Transverse colon (tissue), 4 donors: ENCODE measurements around the gene ALDH9A1. TPM values are rescaled to one million over a fixed set of nuclear protein-coding genes. Genes with fewer than 3 reads are reported as not detected.
"Not testable (repeated sequence)": the region's sequence is repeated elsewhere in the genome, so short reads cannot be mapped to it uniquely, and the experiment has no call there.

Experiments
- DNase-seq: peaks from one replicate; pipeline ENCODE4 v3.0.0-alpha.2; 2019
- H3K27ac ChIP-seq, 4 donors: fragments of 200-600 bp; sonication (generic); 2 replicates each; pipeline ENCODE4 v1.5.1; 2016 to 2018; ENCODE audit warnings: inconsistent platforms in 4 of 4
- H3K27me3 ChIP-seq: fragments of 200-600 bp; sonication (generic); 2 replicates; pipeline ENCODE4 v1.5.1; 2017; ENCODE audit warnings: inconsistent platforms
- H3K36me3 ChIP-seq, 4 donors: fragments of 200-600 bp; sonication (generic); 2 replicates each; pipeline ENCODE4 v1.5.1; 2017 to 2019; ENCODE audit warnings: inconsistent platforms in 4 of 4
- H3K4me1 ChIP-seq, 4 donors: fragments of 200-600 bp; sonication (generic); 2 replicates each; pipeline ENCODE4 v1.5.1; 2017 to 2020; ENCODE audit warnings: inconsistent platforms in 4 of 4
- H3K4me3 ChIP-seq, 4 donors: fragments of 200-600 bp; sonication (generic); 1 replicate in 1 of 4; 2 replicates in 3 of 4; pipeline versions ENCODE4 v1.5.1 to v1.6.1; 2017 to 2019; ENCODE audit warnings: inconsistent platforms in 4 of 4
- H3K9me3 ChIP-seq, 2 donors: fragments of 200-600 bp; sonication (generic); 2 replicates each; pipeline ENCODE4 v1.5.1; 2017 to 2019; ENCODE audit warnings: inconsistent platforms in 2 of 2
- EP300 ChIP-seq: sonication (generic); formaldehyde crosslinking; IDR thresholded peaks from one replicate; pipeline ENCODE4 v1.6.1; 2017; ENCODE audit warnings: antibody characterized with exemption, low read depth
- POLR2A ChIP-seq: fragments of 450-650 bp; IDR thresholded peaks from one replicate; pipeline ENCODE4 v1.6.1; 2016; ENCODE audit warnings: antibody characterized with exemption, mild to moderate bottlenecking, moderate library complexity
- POLR2AphosphoS5 ChIP-seq, 3 donors: sonication (generic); formaldehyde crosslinking; IDR thresholded peaks; one replicate each; pipeline ENCODE4 v1.6.1; 2016; ENCODE audit warnings: antibody characterized with exemption in 3 of 3
- WGBS, 2 donors: methylation state at CpG; one replicate each; pipeline ENCODE4 v1.1.5; 2018; ENCODE audit warnings: low coverage in 1 of 2; 5-methylcytosine and 5-hydroxymethylcytosine counted together
- in situ Hi-C, 4 donors: fragments of 200-750 bp; cut with MboI; loops; one replicate each; pipeline versions ENCODE4 v1.15.0 to v1.15.1; 2017; ENCODE audit warnings: low sequenced_read_pairs in 3 of 4, low pct_ligation_motif_present in 1 of 4, low pct_unique_long_range_greater_than_20kb in 1 of 4
- intact Hi-C: fragments of 100-400 bp; cut with DNase I; formaldehyde crosslinking; loops from one replicate; pipeline ENCODE4 v1.15.1; 2023; ENCODE audit warnings: low total_unique reads
- total RNA-seq, 4 donors: library from RNA; depleted of rRNA; stranded (reverse); fragments of >200 nt; gene quantifications; one replicate each; pipeline ENCODE4 v1.1.0, GENCODE V29; 2016
- TF ChIP-seq, protein P1 (sequence below), 5 experiments: fragments of 200-600 bp in 3 of 5; fragments of 450-650 bp in 2 of 5; sonication (generic) in 3 of 5; IDR thresholded peaks; 1 replicate in 2 of 5; 2 replicates in 3 of 5; pipeline ENCODE4 v1.5.1; 2016 to 2017; ENCODE audit warnings: antibody characterized with exemption in 5 of 5, inconsistent platforms in 3 of 5, mild to moderate bottlenecking in 2 of 5, moderate library complexity in 1 of 5

ALDH9A1 gene
- total RNA-seq, 4 donors from 2014 or later, result 15.3 to 103 (median 59.5) TPM

- in situ Hi-C loops (no loop called here), intact Hi-C loops (loop anchor here (10.0 kb wide), 1 partner anchor 55 kb away; the partner anchor contains the start of gene ALDH9A1)
- TF ChIP-seq POLR2AphosphoS5 (IDR thresholded peaks at IDR 0.05) (no peak), EP300 (no peak), POLR2A (no peak)
- TF ChIP-seq, protein P1, sequence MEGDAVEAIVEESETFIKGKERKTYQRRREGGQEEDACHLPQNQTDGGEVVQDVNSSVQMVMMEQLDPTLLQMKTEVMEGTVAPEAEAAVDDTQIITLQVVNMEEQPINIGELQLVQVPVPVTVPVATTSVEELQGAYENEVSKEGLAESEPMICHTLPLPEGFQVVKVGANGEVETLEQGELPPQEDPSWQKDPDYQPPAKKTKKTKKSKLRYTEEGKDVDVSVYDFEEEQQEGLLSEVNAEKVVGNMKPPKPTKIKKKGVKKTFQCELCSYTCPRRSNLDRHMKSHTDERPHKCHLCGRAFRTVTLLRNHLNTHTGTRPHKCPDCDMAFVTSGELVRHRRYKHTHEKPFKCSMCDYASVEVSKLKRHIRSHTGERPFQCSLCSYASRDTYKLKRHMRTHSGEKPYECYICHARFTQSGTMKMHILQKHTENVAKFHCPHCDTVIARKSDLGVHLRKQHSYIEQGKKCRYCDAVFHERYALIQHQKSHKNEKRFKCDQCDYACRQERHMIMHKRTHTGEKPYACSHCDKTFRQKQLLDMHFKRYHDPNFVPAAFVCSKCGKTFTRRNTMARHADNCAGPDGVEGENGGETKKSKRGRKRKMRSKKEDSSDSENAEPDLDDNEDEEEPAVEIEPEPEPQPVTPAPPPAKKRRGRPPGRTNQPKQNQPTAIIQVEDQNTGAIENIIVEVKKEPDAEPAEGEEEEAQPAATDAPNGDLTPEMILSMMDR (IDR thresholded peaks at IDR 0.05), result no peak
- WGBS, 2 donors, result 86 to 90% methylated on average over 1 of the region's 1 CpG
- peaks cover 14 to 67% (median 38%) of the 10 kb centered on the region in 4 donors for H3K4me1 ChIP-seq
- H3K27me3 ChIP-seq, result no peaks in the 10 kb centered on the region
- DNase-seq, result no peak
- no peaks in the 10 kb centered on the region for H3K36me3 ChIP-seq
- H3K4me3 ChIP-seq, result no peak overlapping the region
- no peaks in the 10 kb centered on the region for H3K9me3 ChIP-seq
- no peak overlapping the region for H3K27ac ChIP-seq
These were observed 58.3 kb downstream of the ALDH9A1 start for GRCh38 chr1:165639821-165640623.

GRCh38 chr1:165638211-165638610, 60.2 kb downstream of the ALDH9A1 start:
- Histone ChIP-seq H3K27ac (peak overlapping the region; percentile 54 to 72 (median 63)), H3K4me1 (peaks cover 16 to 67% (median 39%) of the 10 kb centered on the region in 4 donors)
- intact Hi-C loops, in situ Hi-C loops, H3K4me3 ChIP-seq, DNase-seq, H3K27me3 ChIP-seq, H3K9me3 ChIP-seq, H3K36me3 ChIP-seq: not testable (repeated sequence)
- 75 to 100% methylated on average over 1 to 7 of the region's 7 CpGs for WGBS, 2 donors

GRCh38 chr1:165637427-165637826, 60.9 kb downstream of the ALDH9A1 start:
- Histone ChIP-seq H3K4me3 (no peak overlapping the region), H3K9me3 (no peaks in the 10 kb centered on the region), H3K4me1 (peaks cover 23 to 74% (median 45%) of the 10 kb centered on the region in 4 donors), H3K36me3 (no peaks in the 10 kb centered on the region), H3K27me3 (no peaks in the 10 kb centered on the region), H3K27ac (peak overlapping the region; percentile 54 to 72 (median 63))
- peak; percentile 22 for DNase-seq
- WGBS, 2 donors, result 38 to 50% methylated on average over 1 of the region's 1 CpG
- no peak for TF ChIP-seq POLR2A
- TF ChIP-seq EP300, result no peak
- peak in 1 of 3 donors; percentile 38 for TF ChIP-seq POLR2AphosphoS5 (IDR thresholded peaks at IDR 0.05)
- TF ChIP-seq, protein P1 (IDR thresholded peaks at IDR 0.05), result no peak
- in situ Hi-C loops, result no loop called here
- intact Hi-C loops, result no loop called here

- H3K9me3 ChIP-seq, result no peaks in the 10 kb centered on the region
- in situ Hi-C loops (no loop called here), intact Hi-C loops (no loop called here)
- H3K4me1 ChIP-seq, result peaks cover 23 to 67% (median 49%) of the 10 kb centered on the region in 4 donors
- no peak overlapping the region for H3K4me3 ChIP-seq
- no peak for TF ChIP-seq POLR2AphosphoS5 (IDR thresholded peaks at IDR 0.05)
- TF ChIP-seq, protein P1 (IDR thresholded peaks at IDR 0.05), result no peak
- no peak for TF ChIP-seq POLR2A
- TF ChIP-seq EP300, result no peak
- peak overlapping the region in 1 of 4 donors; percentile 62 for H3K27ac ChIP-seq
- H3K27me3 ChIP-seq, result no peaks in the 10 kb centered on the region
- WGBS, 2 donors, result 50 to 80% methylated on average over 2 of the region's 2 CpGs
- no peaks in the 10 kb centered on the region for H3K36me3 ChIP-seq
- no peak for DNase-seq
These were observed 62.5 kb downstream of the ALDH9A1 start for GRCh38 chr1:165635823-165636222.
